SK-N-SH treated with all-trans-retinoic acid at 6 μM for 48 hours (cell line): Measurements from ENCODE around the gene ARRB1.

ENCODE experiments used
- ATAC-seq: fragments of 200-7000 bp; cut with Tn5 transposase; 3 replicates; pipeline ENCODE4 v1.9.1; 2020; ENCODE audit warnings: mild to moderate bottlenecking, moderate library complexity
- BACH2 ChIP-seq: fragments of 250-450 bp; sonication (Bioruptor Pico); IDR thresholded peaks from 2 replicates; pipeline ENCODE4 v1.9.0; 2021; ENCODE audit warnings: mild to moderate bottlenecking, borderline replicate concordance
- CREB5 ChIP-seq: fragments of 250-450 bp; sonication (Bioruptor Pico); IDR thresholded peaks from 2 replicates; pipeline ENCODE4 v1.5.1; 2020; ENCODE audit warnings: low read depth, mild to moderate bottlenecking, moderate library complexity
- CSRNP3 ChIP-seq: fragments of 250-450 bp; sonication (Bioruptor Pico); IDR thresholded peaks from 2 replicates; pipeline ENCODE4 v1.5.1; 2021; ENCODE audit warnings: mild to moderate bottlenecking, moderate library complexity
- ESRRG ChIP-seq: fragments of 250-450 bp; sonication (Bioruptor Pico); IDR thresholded peaks from 2 replicates; pipeline ENCODE4 v1.6.1; 2021; ENCODE audit warnings: mild to moderate bottlenecking
- GLIS3 ChIP-seq: fragments of 250-450 bp; sonication (Bioruptor Pico); IDR thresholded peaks from 2 replicates; pipeline ENCODE4 v1.5.0; 2020; ENCODE audit warnings: mild to moderate bottlenecking, moderate library complexity
- OSR1 ChIP-seq: fragments of 250-450 bp; sonication (Bioruptor Pico); IDR thresholded peaks from 2 replicates; pipeline ENCODE4 v1.8.0; 2022; ENCODE audit warnings: moderate library complexity, mild to moderate bottlenecking, inconsistent platforms
- PPARA ChIP-seq: fragments of 250-450 bp; sonication (Bioruptor Pico); IDR thresholded peaks from 2 replicates; pipeline ENCODE4 v1.5.0; 2020; ENCODE audit warnings: mild to moderate bottlenecking, borderline replicate concordance
- RARB ChIP-seq: fragments of 250-450 bp; sonication (Bioruptor Pico); IDR thresholded peaks from 2 replicates; pipeline ENCODE4 v1.8.0; 2021; ENCODE audit warnings: mild to moderate bottlenecking, moderate library complexity
- ZC3H10 ChIP-seq: fragments of 250-450 bp; sonication (Bioruptor Pico); IDR thresholded peaks from 2 replicates; pipeline ENCODE4 v1.5.1; 2021; ENCODE audit warnings: mild to moderate bottlenecking, moderate library complexity
- ZFP3 ChIP-seq: fragments of 250-450 bp; sonication (Bioruptor Pico); IDR thresholded peaks from 2 replicates; pipeline ENCODE4 v1.5.0; 2020; ENCODE audit warnings: mild to moderate bottlenecking, moderate library complexity
- ZFP30 ChIP-seq: fragments of 450-650 bp; formaldehyde crosslinking; IDR thresholded peaks from 2 replicates; pipeline ENCODE4 v1.5.0; 2022; ENCODE audit warnings: mild to moderate bottlenecking, moderate library complexity
- ZNF565 ChIP-seq: fragments of 450-650 bp; formaldehyde crosslinking; conservative IDR thresholded peaks from 2 replicates; pipeline ENCODE4 v1.5.0; 2020; ENCODE audit warnings: low read depth, mild to moderate bottlenecking, moderate library complexity
- ZNF70 ChIP-seq: fragments of 450-650 bp; formaldehyde crosslinking; IDR thresholded peaks from 2 replicates; pipeline ENCODE4 v1.5.0; 2020; ENCODE audit warnings: mild to moderate bottlenecking, moderate library complexity
- ZNF8 ChIP-seq: fragments of 450-650 bp; formaldehyde crosslinking; IDR thresholded peaks from 2 replicates; pipeline ENCODE4 v1.5.0; 2020; ENCODE audit warnings: mild to moderate bottlenecking, moderate library complexity
- TF ChIP-seq, protein P1 (sequence below): fragments of 250-450 bp; sonication (Bioruptor Pico); IDR thresholded peaks from 2 replicates; pipeline ENCODE4 v1.5.0; 2020; ENCODE audit warnings: mild to moderate bottlenecking, moderate library complexity
- TF ChIP-seq, protein P2 (sequence below): fragments of 250-450 bp; sonication (Bioruptor Pico); IDR thresholded peaks from 2 replicates; pipeline ENCODE4 v1.8.0; 2020; ENCODE audit warnings: mild to moderate bottlenecking, moderate library complexity, borderline replicate concordance

ARRB1 gene

GRCh38 chr11:75337195-75337654, 14.2 kb downstream of the ARRB1 start (continued):
- TF ChIP-seq, protein P1, sequence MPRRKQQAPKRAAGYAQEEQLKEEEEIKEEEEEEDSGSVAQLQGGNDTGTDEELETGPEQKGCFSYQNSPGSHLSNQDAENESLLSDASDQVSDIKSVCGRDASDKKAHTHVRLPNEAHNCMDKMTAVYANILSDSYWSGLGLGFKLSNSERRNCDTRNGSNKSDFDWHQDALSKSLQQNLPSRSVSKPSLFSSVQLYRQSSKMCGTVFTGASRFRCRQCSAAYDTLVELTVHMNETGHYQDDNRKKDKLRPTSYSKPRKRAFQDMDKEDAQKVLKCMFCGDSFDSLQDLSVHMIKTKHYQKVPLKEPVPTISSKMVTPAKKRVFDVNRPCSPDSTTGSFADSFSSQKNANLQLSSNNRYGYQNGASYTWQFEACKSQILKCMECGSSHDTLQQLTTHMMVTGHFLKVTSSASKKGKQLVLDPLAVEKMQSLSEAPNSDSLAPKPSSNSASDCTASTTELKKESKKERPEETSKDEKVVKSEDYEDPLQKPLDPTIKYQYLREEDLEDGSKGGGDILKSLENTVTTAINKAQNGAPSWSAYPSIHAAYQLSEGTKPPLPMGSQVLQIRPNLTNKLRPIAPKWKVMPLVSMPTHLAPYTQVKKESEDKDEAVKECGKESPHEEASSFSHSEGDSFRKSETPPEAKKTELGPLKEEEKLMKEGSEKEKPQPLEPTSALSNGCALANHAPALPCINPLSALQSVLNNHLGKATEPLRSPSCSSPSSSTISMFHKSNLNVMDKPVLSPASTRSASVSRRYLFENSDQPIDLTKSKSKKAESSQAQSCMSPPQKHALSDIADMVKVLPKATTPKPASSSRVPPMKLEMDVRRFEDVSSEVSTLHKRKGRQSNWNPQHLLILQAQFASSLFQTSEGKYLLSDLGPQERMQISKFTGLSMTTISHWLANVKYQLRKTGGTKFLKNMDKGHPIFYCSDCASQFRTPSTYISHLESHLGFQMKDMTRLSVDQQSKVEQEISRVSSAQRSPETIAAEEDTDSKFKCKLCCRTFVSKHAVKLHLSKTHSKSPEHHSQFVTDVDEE (CRISPR knock-in tag), result no peak
- TF ChIP-seq OSR1 (CRISPR knock-in tag), result no peak
- TF ChIP-seq ZNF8 (CRISPR knock-in tag), result no peak
- no peak for TF ChIP-seq RARB (CRISPR knock-in tag)
- no peak for TF ChIP-seq ESRRG (CRISPR knock-in tag)
- TF ChIP-seq BACH2 (CRISPR knock-in tag), result no peak
- no peak for TF ChIP-seq ZC3H10 (CRISPR knock-in tag)

GRCh38 chr11:75334976-75335375, 16.5 kb downstream of the ARRB1 start:
- TF ChIP-seq RARB (CRISPR knock-in tag), result no peak
- no peak for ATAC-seq

DNA sequence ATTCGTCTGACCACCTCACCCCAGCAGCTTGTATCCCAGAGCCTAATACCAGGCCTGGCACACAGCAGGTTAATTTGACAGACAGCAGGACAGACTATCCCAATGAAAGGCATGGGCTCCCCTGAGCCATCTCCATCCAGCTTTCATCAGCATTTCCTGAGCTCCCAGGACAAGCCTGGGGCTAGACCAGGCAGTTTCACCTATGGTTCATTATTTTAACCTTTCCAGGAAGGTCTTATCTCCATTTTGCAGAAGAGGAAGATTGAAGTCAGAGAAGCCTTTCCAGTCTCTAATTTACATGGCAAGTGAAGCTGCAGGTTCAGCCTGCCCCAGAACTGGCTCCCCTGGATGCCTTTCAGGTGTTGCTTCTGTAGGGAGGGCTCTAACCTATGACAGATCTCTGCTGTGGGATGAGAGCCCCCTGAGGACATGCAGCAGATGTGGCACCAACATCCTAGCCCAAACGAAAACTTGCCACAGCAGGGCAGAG, 17.0 kb downstream of the ARRB1 start:
- TF ChIP-seq ESRRG (CRISPR knock-in tag), result no peak
- no peak for TF ChIP-seq OSR1 (CRISPR knock-in tag)
- TF ChIP-seq RARB (CRISPR knock-in tag), result no peak
- no peak for TF ChIP-seq GLIS3
- TF ChIP-seq BACH2 (CRISPR knock-in tag), result no peak
- TF ChIP-seq ZFP30 (CRISPR knock-in tag), result no peak
- no peak for TF ChIP-seq ZNF70 (CRISPR knock-in tag)
- TF ChIP-seq PPARA (CRISPR knock-in tag), result no peak
- no peak for TF ChIP-seq ZC3H10 (CRISPR knock-in tag)
- ATAC-seq, result no peak

- TF ChIP-seq CSRNP3, result no peak
- TF ChIP-seq ZC3H10 (CRISPR knock-in tag), result no peak
- no peak for TF ChIP-seq CREB5 (CRISPR knock-in tag)
- TF ChIP-seq, protein P2, sequence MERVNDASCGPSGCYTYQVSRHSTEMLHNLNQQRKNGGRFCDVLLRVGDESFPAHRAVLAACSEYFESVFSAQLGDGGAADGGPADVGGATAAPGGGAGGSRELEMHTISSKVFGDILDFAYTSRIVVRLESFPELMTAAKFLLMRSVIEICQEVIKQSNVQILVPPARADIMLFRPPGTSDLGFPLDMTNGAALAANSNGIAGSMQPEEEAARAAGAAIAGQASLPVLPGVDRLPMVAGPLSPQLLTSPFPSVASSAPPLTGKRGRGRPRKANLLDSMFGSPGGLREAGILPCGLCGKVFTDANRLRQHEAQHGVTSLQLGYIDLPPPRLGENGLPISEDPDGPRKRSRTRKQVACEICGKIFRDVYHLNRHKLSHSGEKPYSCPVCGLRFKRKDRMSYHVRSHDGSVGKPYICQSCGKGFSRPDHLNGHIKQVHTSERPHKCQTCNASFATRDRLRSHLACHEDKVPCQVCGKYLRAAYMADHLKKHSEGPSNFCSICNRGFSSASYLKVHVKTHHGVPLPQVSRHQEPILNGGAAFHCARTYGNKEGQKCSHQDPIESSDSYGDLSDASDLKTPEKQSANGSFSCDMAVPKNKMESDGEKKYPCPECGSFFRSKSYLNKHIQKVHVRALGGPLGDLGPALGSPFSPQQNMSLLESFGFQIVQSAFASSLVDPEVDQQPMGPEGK (CRISPR knock-in tag), result no peak
- TF ChIP-seq, protein P1 (CRISPR knock-in tag), result no peak
- no peak for TF ChIP-seq OSR1 (CRISPR knock-in tag)
- TF ChIP-seq ZNF565 (CRISPR knock-in tag), result no peak
- no peak for TF ChIP-seq ZNF70 (CRISPR knock-in tag)
- no peak for TF ChIP-seq ZFP3 (CRISPR knock-in tag)
- ATAC-seq, result no peak
Measured at GRCh38 chr11:75333807-75334140, 17.7 kb downstream of the ARRB1 start.
